GM21529 (cell line): Measurements from ENCODE around the gene AGBL5.
"Not testable (repeated sequence)": the region's sequence is repeated elsewhere in the genome, so short reads cannot be mapped to it uniquely, and the experiment has no call there.

Experiments
- ATAC-seq: cut with Tn5 transposase; IDR thresholded peaks from one replicate; pipeline ENCODE4 v1.9.1; 2021; ENCODE audit not compliant: unreplicated experiment

The AGBL5 gene

GRCh38 chr2:27115519-27115918 is 64.1 kb downstream of the AGBL5 start:
- no peak for ATAC-seq

GRCh38 chr2:27117995-27118524 is 66.6 kb downstream of the AGBL5 start:
- no peak for ATAC-seq

GRCh38 chr2:27118525-27119329 is 67.3 kb downstream of the AGBL5 start, which contains the start of gene CGREF1:
TSS of gene CGREF1 (minus strand) at chr2:27119128. CDS start at chr2:27104366, 14,762 bp downstream.
- no peak for ATAC-seq

GRCh38 chr2:27119330-27119670 is 67.8 kb downstream of the AGBL5 start:
- not testable (repeated sequence) for ATAC-seq
